Upper lobe of right lung (tissue), 1 donor: Measurements from ENCODE around the gene IQSEC1. TPM values are rescaled to one million over a fixed set of nuclear protein-coding genes. Genes with fewer than 3 reads are reported as not detected.

Source experiments
- ATAC-seq: fragments of 200-7000 bp; cut with Tn5 transposase; one replicate; pipeline ENCODE4 v1.9.1; 2020; ENCODE audit warnings: mild to moderate bottlenecking, moderate library complexity
- DNase-seq: peaks from one replicate; pipeline ENCODE4 v3.0.0-alpha.2; 2020
- H3K27ac ChIP-seq: fragments of 200-600 bp; one replicate; pipeline ENCODE4 v1.8.0; 2022
- H3K27me3 ChIP-seq: fragments of 200-600 bp; one replicate; pipeline ENCODE4 v1.8.0; 2022; ENCODE audit warnings: mild to moderate bottlenecking
- H3K36me3 ChIP-seq: fragments of 200-600 bp; one replicate; pipeline ENCODE4 v1.8.0; 2022
- H3K4me1 ChIP-seq: fragments of 200-600 bp; one replicate; pipeline ENCODE4 v1.8.0; 2022
- H3K4me3 ChIP-seq: fragments of 200-600 bp; one replicate; pipeline ENCODE4 v1.8.0; 2022; ENCODE audit warnings: mild to moderate bottlenecking
- H3K9me3 ChIP-seq: fragments of 200-600 bp; one replicate; pipeline ENCODE4 v1.8.0; 2022
- intact Hi-C: fragments of 100-400 bp; cut with DNase I; formaldehyde crosslinking; loops from one replicate; pipeline ENCODE4 v1.11.0; 2022
- total RNA-seq: library from RNA; stranded (reverse); fragmentation: NEBNext Ultra II Directional; extraction: Animal tissue kit (Norgen Biotek cat#: 25700); gene quantifications from one replicate; pipeline ENCODE4 v1.2.1, GENCODE V29; 2021
- TF ChIP-seq, protein P1 (sequence below): fragments of 200-600 bp; IDR thresholded peaks from one replicate; pipeline ENCODE4 v1.8.0; 2022; ENCODE audit warnings: antibody characterized with exemption
- donor health status: DM: no; HTN: yes; CAD: no; lungs with severe emphysema.

IQSEC1 gene
- total RNA-seq, 1 donor from 2014 or later = 61.6 TPM

GRCh38 chr3:13111173-13111872, 38.1 kb upstream of the IQSEC1 start:
- H3K9me3 ChIP-seq = no peaks in the 10 kb centered on the region
- H3K4me3 ChIP-seq = no peak overlapping the region
- TF ChIP-seq, protein P1, sequence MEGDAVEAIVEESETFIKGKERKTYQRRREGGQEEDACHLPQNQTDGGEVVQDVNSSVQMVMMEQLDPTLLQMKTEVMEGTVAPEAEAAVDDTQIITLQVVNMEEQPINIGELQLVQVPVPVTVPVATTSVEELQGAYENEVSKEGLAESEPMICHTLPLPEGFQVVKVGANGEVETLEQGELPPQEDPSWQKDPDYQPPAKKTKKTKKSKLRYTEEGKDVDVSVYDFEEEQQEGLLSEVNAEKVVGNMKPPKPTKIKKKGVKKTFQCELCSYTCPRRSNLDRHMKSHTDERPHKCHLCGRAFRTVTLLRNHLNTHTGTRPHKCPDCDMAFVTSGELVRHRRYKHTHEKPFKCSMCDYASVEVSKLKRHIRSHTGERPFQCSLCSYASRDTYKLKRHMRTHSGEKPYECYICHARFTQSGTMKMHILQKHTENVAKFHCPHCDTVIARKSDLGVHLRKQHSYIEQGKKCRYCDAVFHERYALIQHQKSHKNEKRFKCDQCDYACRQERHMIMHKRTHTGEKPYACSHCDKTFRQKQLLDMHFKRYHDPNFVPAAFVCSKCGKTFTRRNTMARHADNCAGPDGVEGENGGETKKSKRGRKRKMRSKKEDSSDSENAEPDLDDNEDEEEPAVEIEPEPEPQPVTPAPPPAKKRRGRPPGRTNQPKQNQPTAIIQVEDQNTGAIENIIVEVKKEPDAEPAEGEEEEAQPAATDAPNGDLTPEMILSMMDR = no peak
- ATAC-seq = peak; percentile 66
- H3K27me3 ChIP-seq = no peaks in the 10 kb centered on the region
- no peaks in the 10 kb centered on the region for H3K36me3 ChIP-seq
- H3K27ac ChIP-seq = peak overlapping the region; percentile 30
- H3K4me1 ChIP-seq = no peaks in the 10 kb centered on the region
- DNase-seq = peak; percentile 73
- intact Hi-C loops = no loop called here

DNA sequence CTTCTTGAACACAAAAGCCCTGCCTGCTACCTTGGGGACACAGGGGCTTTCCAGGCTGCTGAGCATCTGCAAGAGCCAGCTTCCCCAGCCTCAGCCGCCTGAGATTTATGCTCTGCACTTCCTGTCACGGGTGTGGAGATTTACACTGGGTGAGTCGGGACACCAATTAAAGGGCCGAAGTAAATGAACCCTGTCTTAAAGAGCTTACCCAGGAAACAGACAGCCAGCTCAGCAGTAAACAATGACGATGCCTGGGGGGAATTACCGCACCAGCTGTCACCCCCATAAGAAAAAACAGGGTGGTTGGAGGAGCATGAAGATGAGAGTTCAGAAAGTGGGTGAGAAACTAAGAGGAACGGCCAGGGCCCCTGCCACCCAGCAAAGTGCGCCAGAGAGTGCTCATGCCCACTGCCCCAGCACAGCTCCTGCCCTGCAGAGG, 37.5 kb upstream of the IQSEC1 start:
- TF ChIP-seq, protein P1 = no peak
- intact Hi-C loops = no loop called here
- H3K9me3 ChIP-seq = no peaks in the 10 kb centered on the region
- ATAC-seq = no peak
- no peak overlapping the region for H3K4me3 ChIP-seq
- no peak for DNase-seq
- H3K4me1 ChIP-seq = no peaks in the 10 kb centered on the region
- no peaks in the 10 kb centered on the region for H3K36me3 ChIP-seq
- H3K27me3 ChIP-seq = no peaks in the 10 kb centered on the region
- no peak overlapping the region for H3K27ac ChIP-seq

DNA sequence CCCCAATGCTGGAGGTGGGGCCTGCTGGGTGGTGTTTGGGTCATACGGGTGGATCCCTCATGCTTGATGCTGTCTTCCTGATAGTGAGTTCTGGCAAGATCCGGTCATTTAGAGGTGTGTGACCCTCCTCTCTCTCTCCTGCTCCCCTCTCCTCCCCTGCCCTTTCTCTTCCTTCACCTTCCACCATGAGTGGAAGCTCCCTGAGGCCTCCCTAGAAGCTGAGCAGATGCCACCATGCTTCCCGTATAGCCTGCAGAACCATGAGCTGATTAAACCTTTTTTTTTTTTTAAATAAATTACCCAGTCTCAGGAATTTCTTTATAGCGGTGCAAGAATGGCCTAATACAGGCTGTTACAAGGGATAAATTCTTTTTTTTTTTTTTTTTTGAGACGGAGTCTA, 36.3 kb upstream of the IQSEC1 start:
- H3K27me3 ChIP-seq = no peaks in the 10 kb centered on the region
- ATAC-seq = no peak
- H3K4me1 ChIP-seq = no peaks in the 10 kb centered on the region

DNA sequence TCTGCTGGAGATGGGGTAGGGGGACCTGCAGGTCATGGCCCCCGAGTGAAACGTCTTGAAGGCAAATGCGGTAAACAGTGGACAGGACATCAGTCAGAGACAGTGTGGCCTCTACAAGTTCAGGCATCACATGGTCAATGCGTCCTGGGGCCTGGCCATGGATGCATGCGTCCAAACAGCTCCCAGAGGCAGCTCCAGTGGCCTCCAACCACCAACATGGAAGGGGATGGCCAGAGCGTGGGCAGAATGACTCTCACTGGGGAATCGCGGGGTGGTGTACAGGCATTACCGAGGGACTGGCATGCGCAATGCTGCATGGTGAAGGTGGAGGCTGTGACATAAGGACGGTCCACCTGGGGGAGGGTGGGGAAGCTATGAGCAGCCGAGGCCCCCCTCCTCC, 35.6 kb upstream of the IQSEC1 start:
- Histone ChIP-seq H3K27me3 (no peaks in the 10 kb centered on the region), H3K9me3 (no peaks in the 10 kb centered on the region), H3K36me3 (no peaks in the 10 kb centered on the region), H3K4me3 (no peak overlapping the region), H3K27ac (no peak overlapping the region), H3K4me1 (no peaks in the 10 kb centered on the region)
- ATAC-seq (no peak), DNase-seq (peak; percentile 45)
- intact Hi-C loops = no loop called here
- TF ChIP-seq, protein P1 = no peak

More for the DNA sequence above, 36.3 kb upstream of the IQSEC1 start:
- Histone ChIP-seq H3K4me3 (no peak overlapping the region), H3K27ac (no peak overlapping the region), H3K9me3 (no peaks in the 10 kb centered on the region), H3K36me3 (no peaks in the 10 kb centered on the region)
- TF ChIP-seq, protein P1 = no peak
- intact Hi-C loops = no loop called here
- DNase-seq = peak; percentile 23

DNA sequence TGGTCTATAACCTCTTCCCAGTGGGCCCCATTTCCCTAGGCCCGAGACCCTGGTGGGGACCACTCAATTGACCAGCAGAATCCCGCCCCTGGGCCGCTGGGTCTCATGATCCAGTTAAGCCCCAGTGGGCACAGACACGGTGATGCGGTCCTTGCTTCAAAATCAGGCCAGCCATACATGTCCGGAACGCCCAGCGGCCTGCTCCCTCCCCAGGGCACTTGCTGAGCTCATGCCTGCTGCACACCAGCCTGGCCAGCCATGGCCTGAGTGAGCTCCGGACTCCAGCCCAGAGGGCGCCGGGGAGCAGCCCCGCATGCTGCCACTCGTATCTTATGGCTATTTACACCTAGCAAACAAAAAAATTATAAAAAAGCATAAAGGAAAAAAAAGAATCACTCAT, 34.4 kb upstream of the IQSEC1 start:
- TF ChIP-seq, protein P1 = no peak
- no peak overlapping the region for H3K27ac ChIP-seq
- no peak for ATAC-seq
- intact Hi-C loops = no loop called here
- H3K4me3 ChIP-seq = no peak overlapping the region
- DNase-seq = peak; percentile 50
- H3K27me3 ChIP-seq = no peaks in the 10 kb centered on the region
- no peaks in the 10 kb centered on the region for H3K4me1 ChIP-seq
- H3K36me3 ChIP-seq = no peaks in the 10 kb centered on the region
- H3K9me3 ChIP-seq = no peaks in the 10 kb centered on the region
